Measurements from ENCODE around the gene ADPRHL1. TPM values are rescaled to one million over a fixed set of nuclear protein-coding genes. Genes with fewer than 3 reads are reported as not detected.

Gene ADPRHL1
- total and polyA plus RNA-seq, 2 experiments from 2014 or later: 78.2 to 112 TPM

DNA sequence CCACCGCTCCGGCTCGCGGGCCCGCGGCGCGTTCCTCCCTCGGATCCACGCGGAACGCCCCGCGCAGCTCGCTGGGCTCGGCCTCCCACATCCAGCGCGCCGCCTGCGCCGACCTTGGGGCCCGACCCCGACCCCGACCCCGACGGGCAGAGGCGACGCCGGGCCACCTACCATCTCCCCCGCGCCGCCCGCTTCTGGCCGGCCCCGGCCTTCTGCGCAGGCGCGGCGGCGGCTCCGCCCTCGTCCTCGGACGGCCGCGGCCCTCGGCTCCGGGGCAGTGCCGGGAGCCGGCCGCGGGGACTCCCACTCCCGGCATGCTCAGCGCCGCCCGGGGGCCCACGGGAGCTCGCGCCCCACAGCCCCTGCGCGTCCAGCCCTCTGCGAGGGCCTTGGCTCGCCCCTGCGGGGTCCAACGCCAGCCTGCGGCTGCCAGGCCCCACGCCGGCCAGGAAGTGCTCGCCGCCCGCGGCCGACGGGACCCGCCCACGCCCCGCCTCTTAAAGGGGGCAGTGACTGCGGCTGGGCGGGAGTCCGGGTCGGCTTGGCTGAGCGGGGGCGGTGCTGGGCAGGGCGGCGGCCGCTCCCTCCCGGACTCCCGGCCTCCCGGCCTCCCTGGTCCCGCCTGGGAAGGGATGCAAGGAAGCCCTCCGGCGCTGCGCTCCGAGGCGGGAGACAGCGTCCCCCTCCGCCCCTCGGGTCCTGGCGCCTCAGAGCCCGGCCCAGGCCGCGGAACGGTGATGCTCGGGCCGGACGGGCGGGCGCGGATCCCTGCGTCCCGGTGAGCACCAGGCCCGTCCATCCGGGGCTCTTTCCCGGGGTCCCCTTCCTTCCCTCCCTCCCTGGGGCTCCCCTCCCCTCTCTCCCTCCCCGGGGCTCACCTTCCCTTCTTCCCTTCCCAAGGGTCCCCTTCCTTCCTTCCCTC lies 37.5 kb upstream of the ADPRHL1 start, which contains the start of gene DCUN1D2:
TSS of gene DCUN1D2 (minus strand) at position 216 of the 922 bp plus-strand sequence. CDS start at position 174, 42 bp downstream.
- peaks cover 13% of the 10 kb centered on the region for H3K4me1 ChIP-seq (ENCODE audit: low read depth)
- peak within 1 kb of the TSS; percentile 74 for H3K27ac ChIP-seq
- H3K9me3 ChIP-seq (ENCODE audit: low read depth): no peaks in the 10 kb centered on the region
- H3K36me3 ChIP-seq: no peaks in the 10 kb centered on the region
- no peaks in the 10 kb centered on the region for H3K27me3 ChIP-seq
- DNase-seq (ENCODE audit: low read depth in 1 of 2, low spot score in 1 of 2): peak; percentile 93 to 99
- TF ChIP-seq, protein P1, sequence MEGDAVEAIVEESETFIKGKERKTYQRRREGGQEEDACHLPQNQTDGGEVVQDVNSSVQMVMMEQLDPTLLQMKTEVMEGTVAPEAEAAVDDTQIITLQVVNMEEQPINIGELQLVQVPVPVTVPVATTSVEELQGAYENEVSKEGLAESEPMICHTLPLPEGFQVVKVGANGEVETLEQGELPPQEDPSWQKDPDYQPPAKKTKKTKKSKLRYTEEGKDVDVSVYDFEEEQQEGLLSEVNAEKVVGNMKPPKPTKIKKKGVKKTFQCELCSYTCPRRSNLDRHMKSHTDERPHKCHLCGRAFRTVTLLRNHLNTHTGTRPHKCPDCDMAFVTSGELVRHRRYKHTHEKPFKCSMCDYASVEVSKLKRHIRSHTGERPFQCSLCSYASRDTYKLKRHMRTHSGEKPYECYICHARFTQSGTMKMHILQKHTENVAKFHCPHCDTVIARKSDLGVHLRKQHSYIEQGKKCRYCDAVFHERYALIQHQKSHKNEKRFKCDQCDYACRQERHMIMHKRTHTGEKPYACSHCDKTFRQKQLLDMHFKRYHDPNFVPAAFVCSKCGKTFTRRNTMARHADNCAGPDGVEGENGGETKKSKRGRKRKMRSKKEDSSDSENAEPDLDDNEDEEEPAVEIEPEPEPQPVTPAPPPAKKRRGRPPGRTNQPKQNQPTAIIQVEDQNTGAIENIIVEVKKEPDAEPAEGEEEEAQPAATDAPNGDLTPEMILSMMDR (IDR thresholded peaks at IDR 0.05; ENCODE audit: low read depth, low read length): no peak
- H3K4me3 ChIP-seq: peak within 1 kb of the TSS; percentile 90

DNA sequence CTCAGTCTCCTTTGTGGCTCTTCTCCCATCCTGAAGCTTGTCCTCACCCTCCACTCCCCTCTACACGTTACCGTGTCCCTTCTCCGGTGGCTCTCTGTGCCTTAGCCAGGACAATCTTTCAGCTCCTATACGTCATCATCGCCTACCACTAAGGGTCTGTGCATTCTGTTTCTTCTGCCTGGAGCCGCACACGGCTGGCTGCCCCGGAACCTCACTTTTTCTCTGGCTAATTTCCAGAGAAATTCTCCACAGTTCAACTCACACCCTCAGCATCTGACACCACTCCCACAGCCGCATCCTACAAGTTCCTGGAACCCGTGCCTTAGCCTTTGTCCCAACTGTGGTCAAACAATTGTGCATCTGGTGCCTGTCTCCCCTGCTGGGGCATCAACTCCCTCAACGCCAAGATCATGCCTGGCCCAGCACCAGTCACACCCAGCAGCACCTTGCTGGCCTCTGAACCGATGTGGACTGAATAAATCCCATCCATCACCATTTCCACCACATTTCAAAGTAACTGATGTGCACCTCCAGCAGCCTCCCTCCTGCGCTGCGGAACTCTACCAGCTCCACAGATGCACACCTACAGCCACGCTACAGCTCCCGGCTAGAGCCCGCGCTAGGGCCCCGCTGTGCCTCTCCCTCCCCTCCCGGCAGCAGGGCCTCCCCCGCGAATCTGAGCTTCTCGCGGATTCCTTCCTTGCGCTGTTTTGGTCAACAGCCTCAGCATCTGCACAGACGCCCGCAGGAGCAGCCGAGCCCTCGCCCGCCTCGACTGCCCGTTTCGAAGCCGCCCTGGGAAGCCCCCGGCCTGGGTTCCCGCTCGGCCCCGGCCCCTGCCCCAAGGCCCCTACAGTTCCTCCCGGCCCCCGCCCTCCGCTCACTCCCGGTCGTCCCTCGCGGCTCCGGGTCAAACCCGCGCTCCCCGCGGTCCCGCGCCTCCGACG lies 36.5 kb upstream of the ADPRHL1 start:
- Histone ChIP-seq H3K27me3 (no peaks in the 10 kb centered on the region), H3K27ac (peak overlapping the region; percentile 5), H3K9me3 (ENCODE audit: low read depth) (no peaks in the 10 kb centered on the region), H3K4me3 (peak overlapping the region; percentile 90), H3K36me3 (no peaks in the 10 kb centered on the region), H3K4me1 (ENCODE audit: low read depth) (peaks cover 17% of the 10 kb centered on the region)
- TF ChIP-seq, protein P1 (IDR thresholded peaks at IDR 0.05; ENCODE audit: low read depth, low read length): no peak
- peak; percentile 38 to 62 for DNase-seq (ENCODE audit: low read depth in 1 of 2, low spot score in 1 of 2)

DNA sequence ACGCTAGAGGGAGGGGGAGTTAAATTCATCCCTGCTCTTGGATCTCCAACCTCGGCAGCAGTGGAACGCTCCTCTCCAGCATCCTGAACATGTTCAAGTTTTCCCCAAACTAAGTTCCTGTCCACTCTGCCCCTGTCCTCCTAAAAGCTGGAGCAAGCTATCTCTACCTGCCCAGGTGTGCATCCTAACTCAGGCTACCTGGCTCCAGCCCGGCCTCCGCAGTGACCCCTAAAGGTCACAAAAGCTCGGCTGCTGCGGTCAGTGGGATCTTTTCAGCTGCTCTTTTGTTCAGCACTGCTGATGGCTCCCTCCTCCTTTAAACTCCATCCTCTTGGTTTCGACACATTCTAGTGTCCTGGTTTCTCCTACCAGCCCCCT lies 35.9 kb upstream of the ADPRHL1 start:
- DNase-seq (ENCODE audit: low read depth in 1 of 2, low spot score in 1 of 2): peak in 1 of 2 donors; percentile 16
- Histone ChIP-seq H3K36me3 (no peaks in the 10 kb centered on the region), H3K27me3 (no peaks in the 10 kb centered on the region), H3K4me3 (peak overlapping the region; percentile 90), H3K27ac (no peak overlapping the region), H3K9me3 (ENCODE audit: low read depth) (no peaks in the 10 kb centered on the region), H3K4me1 (ENCODE audit: low read depth) (peaks cover 24% of the 10 kb centered on the region)
- TF ChIP-seq, protein P1 (IDR thresholded peaks at IDR 0.05; ENCODE audit: low read depth, low read length): peak; percentile 7

DNA sequence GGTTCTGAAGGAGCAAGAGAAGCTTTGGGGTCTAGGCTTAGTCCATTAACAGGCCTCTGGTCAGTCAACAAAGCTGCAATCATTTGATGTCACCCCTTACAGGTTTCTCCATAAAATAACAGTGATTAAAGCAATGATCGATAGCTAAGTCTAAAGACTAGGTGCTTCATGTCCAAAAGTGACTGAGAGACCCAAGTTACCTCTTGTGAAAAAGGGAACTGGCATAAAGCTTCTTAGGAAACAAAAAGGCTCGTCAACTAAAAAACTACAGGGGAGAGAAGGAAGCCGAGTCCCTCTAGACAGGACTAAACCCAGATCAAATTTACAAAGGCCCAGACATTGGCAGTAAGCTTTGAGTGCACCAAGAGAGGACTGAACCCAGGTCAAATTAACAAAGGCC lies 35.0 kb upstream of the ADPRHL1 start:
- no peak for DNase-seq (ENCODE audit: low read depth in 1 of 2, low spot score in 1 of 2)
- Histone ChIP-seq H3K27ac (no peak overlapping the region), H3K4me3 (no peak overlapping the region), H3K27me3 (no peaks in the 10 kb centered on the region), H3K9me3 (ENCODE audit: low read depth) (no peaks in the 10 kb centered on the region), H3K36me3 (no peaks in the 10 kb centered on the region), H3K4me1 (ENCODE audit: low read depth) (peaks cover 25% of the 10 kb centered on the region)
- TF ChIP-seq, protein P1 (IDR thresholded peaks at IDR 0.05; ENCODE audit: low read depth, low read length): no peak

DNA sequence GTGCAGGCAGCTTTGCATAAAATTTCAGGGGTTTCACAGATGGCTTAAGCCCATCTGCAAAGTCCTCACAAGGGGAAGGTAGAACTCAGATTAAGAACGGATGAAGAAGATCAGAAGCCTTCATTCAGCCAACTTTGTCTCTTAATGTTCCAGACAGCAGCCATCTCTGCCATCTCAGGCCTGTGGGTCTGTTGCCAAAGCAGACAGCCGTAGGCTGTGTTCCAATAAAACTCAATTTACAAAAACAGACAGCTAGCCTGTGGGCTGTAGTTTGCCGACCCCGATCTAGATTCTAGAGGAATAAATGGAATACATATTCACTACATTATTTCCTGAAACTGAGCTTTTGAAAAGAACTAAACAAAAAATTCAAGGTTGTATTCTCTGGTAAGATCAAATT lies 33.4 kb upstream of the ADPRHL1 start:
- TF ChIP-seq, protein P1 (IDR thresholded peaks at IDR 0.05; ENCODE audit: low read depth, low read length): no peak
- H3K4me1 ChIP-seq (ENCODE audit: low read depth): peaks cover 25% of the 10 kb centered on the region
- no peak for DNase-seq (ENCODE audit: low read depth in 1 of 2, low spot score in 1 of 2)
- no peak overlapping the region for H3K4me3 ChIP-seq
- no peaks in the 10 kb centered on the region for H3K9me3 ChIP-seq (ENCODE audit: low read depth)
- no peak overlapping the region for H3K27ac ChIP-seq
- H3K27me3 ChIP-seq: no peaks in the 10 kb centered on the region
- no peaks in the 10 kb centered on the region for H3K36me3 ChIP-seq

Measured in cardiac muscle cell (in vitro differentiated cells and primary cell).